GM12892 (cell line): ENCODE results near the gene SMPD3.

Experiments
- DNase-seq: peaks from one replicate; pipeline ENCODE4 v3.0.0; 2011; ENCODE audit not compliant: insufficient read length
- FAIRE-seq: peaks from 2 replicates; lab custom pipeline; 2011; peaks lifted over from hg19 to GRCh38; lab: Jason Lieb, UNC
- POLR2A ChIP-seq: IDR thresholded peaks from 2 replicates; pipeline ENCODE4 v1.6.1; 2011; ENCODE audit warnings: low read depth, low read length, control low read depth
- POLR2AphosphoS5 ChIP-seq: IDR thresholded peaks from 2 replicates; pipeline ENCODE4 v1.6.1; 2011; ENCODE audit warnings: low read depth, low read length, control low read depth
- TAF1 ChIP-seq: IDR thresholded peaks from 2 replicates; pipeline ENCODE4 v1.6.1; 2011; ENCODE audit warnings: low read depth, mild to moderate bottlenecking, control low read depth, low read length, borderline replicate concordance

Gene SMPD3

GRCh38 chr16:68399456-68399855 is 48.9 kb downstream of the SMPD3 start:
- DNase-seq (no peak), FAIRE-seq (no peak)
- TF ChIP-seq POLR2AphosphoS5, result no peak
- no peak for TF ChIP-seq TAF1
- TF ChIP-seq POLR2A, result no peak

- DNase-seq, result no peak
- TF ChIP-seq POLR2A (no peak), POLR2AphosphoS5 (no peak), TAF1 (no peak)
- no peak for FAIRE-seq
Observed at GRCh38 chr16:68397710-68398201, 50.6 kb downstream of the SMPD3 start.

GRCh38 chr16:68396481-68396880 is 51.8 kb downstream of the SMPD3 start:
- TF ChIP-seq POLR2AphosphoS5 (no peak), TAF1 (no peak), POLR2A (no peak)
- FAIRE-seq, result peak; percentile 91
- no peak for DNase-seq

GRCh38 chr16:68395815-68396214 is 52.5 kb downstream of the SMPD3 start:
- FAIRE-seq, result no peak
- TF ChIP-seq POLR2A (no peak), TAF1 (no peak), POLR2AphosphoS5 (no peak)
- no peak for DNase-seq

DNA sequence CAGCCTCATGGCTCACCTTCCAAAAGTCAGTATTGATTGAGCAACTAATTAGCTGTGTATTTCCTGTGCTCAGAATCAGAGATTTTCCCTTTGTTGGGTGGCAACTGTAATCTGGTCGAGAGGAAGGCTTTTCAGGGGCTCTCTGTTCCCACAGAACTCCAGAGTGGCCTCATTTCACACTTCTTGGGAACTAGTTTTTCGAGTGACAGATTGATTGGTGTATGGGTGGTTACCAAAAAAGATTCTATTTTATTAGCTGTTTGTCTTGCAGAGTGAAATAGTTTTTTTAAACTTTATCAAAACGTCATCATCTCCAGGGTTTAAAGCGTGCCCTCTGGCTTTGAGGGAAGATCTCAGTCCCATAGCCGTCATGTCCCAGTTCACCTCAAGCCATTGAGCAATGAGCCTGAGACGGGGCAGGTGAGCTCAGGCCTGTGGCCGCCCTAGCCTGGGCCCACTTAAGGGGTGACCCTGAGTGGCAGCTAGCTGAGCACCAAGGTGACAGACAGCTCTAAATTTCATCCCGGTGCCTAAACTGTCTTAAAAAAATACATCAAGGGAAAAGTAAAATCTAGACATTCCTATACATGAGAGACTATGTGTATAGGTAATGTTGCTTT is 53.0 kb downstream of the SMPD3 start:
- FAIRE-seq (no peak), DNase-seq (no peak)
- TF ChIP-seq TAF1 (no peak), POLR2A (no peak), POLR2AphosphoS5 (no peak)

GRCh38 chr16:68393333-68393732 is 55.0 kb downstream of the SMPD3 start:
- TF ChIP-seq TAF1 (no peak), POLR2A (no peak), POLR2AphosphoS5 (no peak)
- DNase-seq, result no peak
- no peak for FAIRE-seq

DNA sequence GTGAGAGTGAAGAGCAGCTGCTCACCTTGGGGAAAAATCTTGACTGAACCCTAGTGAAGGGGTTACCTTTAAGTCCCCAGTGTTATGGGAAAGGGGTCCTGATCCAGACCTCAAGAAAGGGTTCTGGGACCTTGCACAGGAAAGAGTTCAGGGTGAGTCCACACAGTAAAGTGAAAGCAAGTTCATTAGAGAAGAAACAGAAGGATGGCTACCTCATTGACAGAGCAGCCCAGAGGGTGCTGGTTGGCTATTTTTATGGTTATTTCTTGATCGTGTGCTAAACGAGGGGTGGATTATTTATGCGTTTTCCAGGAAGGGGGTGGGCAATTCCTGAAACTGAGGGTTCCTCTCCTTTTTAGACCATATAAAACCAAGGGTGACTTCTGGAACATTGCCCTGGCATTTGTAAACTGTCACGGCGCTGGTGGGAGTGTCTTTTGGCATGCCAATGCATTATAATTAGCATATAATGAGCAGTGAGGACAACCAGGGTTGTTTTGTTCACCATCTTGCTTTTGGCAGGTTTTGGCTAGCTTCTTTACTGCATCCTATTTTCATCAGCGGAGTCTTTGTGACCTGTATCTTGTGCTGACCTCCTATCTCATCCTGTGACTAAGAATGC is 58.4 kb downstream of the SMPD3 start:
- FAIRE-seq (no peak), DNase-seq (no peak)

DNA sequence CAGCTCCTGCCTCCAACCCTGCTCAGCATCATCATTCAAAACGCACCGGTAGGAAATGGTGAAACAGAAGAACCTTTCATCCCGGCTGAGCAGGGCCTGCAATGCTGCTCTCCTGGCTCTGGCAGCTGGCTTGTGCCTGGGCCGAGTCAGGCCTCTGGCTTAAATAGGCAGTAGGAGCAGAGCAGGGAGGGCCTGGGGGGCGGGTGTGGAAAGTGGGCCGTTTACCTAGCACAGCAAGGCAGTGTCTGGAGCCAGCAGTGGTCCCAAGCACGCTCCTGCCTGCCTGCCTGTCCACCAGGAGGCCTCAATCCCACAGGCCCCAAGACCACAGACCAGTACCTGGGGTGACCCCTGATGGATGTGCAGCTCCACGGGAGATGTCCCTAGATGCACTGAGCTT is 59.3 kb downstream of the SMPD3 start:
- DNase-seq, result no peak
- FAIRE-seq, result no peak
- no peak for TF ChIP-seq POLR2A
- no peak for TF ChIP-seq TAF1
- no peak for TF ChIP-seq POLR2AphosphoS5

More for the DNA sequence above, 58.4 kb downstream of the SMPD3 start:
- TF ChIP-seq POLR2A (no peak), TAF1 (no peak), POLR2AphosphoS5 (no peak)

- DNase-seq (no peak), FAIRE-seq (no peak)
- TF ChIP-seq POLR2A (no peak), TAF1 (no peak), POLR2AphosphoS5 (no peak)
Observed at GRCh38 chr16:68388124-68388523, 60.2 kb downstream of the SMPD3 start.

DNA sequence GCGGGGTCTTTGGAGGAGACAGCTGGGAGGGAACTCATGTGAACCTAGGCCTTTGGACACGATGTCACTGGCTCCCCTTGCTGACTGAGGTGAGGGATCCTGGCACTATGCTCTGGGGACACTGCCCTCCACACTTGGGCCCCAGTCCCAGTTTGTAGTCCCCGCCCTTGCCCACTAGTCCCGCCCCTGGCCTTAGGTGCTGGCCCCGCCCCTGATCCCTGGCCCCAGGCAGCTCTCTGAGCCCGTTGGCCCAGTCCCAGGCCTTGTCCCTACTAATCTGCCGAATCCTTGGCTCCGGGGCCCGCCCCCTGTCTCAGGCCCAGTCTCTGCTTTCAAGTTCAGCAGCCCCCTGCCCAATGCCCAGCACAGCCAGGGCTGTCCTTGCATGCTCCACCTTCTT is 61.0 kb downstream of the SMPD3 start:
- no peak for DNase-seq
- TF ChIP-seq POLR2A, result no peak
- TF ChIP-seq TAF1, result no peak
- no peak for TF ChIP-seq POLR2AphosphoS5
- no peak for FAIRE-seq

- FAIRE-seq (no peak), DNase-seq (no peak)
- TF ChIP-seq POLR2A, result no peak
- no peak for TF ChIP-seq POLR2AphosphoS5
- TF ChIP-seq TAF1, result no peak
Observed at GRCh38 chr16:68386628-68387027, 61.7 kb downstream of the SMPD3 start.

GRCh38 chr16:68385371-68385770 is 62.9 kb downstream of the SMPD3 start:
- DNase-seq, result no peak
- no peak for TF ChIP-seq TAF1
- TF ChIP-seq POLR2AphosphoS5, result no peak
- TF ChIP-seq POLR2A, result no peak
- no peak for FAIRE-seq
